GM19395 (cell line): ENCODE results near the gene UTP20.
A peak's percentile ranks its signal among the peaks of the same experiment; 100 is the strongest.

ENCODE experiments used
- ATAC-seq: cut with Tn5 transposase; IDR thresholded peaks from one replicate; pipeline ENCODE4 v1.9.1; 2021; ENCODE audit warnings: mild to moderate bottlenecking, moderate library complexity; ENCODE audit not compliant: unreplicated experiment

The UTP20 gene

DNA sequence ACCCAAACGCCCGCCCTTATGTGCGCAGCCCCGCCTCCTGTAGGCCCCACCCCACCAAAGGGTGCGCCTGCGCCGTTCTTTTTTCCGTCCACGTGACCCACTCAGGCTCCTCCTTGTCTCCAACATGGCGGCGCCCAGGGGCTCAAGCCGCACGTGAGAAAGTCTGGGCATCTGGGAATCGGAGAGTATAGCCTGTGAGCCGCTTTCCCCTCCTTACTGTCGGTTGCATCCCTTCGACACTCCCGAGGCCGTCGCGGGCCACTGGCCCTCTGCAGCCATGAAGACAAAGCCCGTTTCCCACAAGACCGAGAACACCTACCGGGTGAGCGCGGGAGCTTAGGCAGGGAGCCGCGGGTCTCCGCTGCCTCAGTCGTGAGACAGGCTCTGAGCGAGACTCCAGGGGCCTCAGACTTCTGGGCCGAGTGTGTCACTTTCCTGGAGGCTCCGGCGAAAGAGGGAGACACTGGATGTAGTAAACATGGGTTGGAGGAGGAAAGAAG lies at the start of gene UTP20:
TSS of gene UTP20 (plus strand) at position 100 of the 500 bp plus-strand sequence. CDS start at position 278, 178 bp downstream.
- peak; percentile 100 for ATAC-seq

DNA sequence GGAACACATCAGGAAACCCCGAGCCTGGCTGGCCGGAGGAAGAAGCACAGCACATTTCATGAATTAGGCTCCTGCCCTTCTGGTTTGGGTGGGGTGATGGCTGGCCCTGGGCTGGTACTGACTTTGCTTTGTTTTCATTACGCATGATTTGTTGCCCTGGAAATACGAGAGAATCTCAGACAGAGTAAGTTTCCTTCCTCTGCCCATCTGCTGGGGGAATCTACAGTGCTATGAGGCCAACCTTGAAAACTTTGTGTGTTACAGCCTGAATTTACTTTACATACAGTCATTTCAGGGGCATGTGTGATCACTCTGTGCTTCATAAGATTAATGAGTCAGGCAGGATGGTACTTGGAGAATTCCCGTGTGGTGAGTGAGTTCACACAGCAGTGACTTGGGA lies 49.4 kb upstream of the UTP20 start:
- no peak for ATAC-seq

DNA sequence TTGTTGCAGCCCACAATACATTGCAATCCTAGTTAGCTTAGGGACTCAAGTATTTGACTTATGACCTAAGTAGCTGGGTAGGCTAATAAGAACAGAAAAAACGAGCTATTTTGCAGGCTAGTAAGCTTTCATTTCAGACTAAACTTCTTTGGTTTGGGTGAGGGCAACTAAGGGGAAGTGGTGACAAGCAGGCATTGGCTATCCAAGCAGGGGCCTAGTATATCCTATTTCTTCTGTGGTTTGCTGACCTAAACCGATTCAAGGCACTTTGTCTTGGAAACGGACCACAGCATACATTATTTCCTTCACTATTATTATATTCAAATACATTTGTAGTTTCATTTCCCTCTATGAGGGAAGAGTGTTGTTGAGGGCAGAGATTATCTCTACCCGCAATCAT lies 48.3 kb upstream of the UTP20 start:
- ATAC-seq = no peak

DNA sequence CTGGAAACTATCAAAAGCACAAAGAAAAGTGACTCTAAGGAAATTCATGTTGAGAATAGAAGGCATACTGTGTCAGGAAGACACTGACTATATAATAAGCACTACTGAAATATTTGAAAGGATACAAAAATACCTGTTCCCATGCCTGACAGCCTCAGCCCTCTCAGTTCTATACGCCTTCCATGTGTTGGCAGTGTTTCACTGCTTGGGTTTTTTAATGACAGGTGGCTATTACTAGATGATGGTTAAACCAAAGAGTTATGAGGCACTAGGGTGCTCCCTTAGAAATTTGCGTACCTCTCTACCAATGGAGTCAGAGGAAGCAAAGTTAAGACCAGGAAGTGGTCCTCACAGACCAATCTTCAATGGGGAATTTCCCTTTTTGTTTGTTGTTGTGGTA lies 44.2 kb upstream of the UTP20 start:
- no peak for ATAC-seq

DNA sequence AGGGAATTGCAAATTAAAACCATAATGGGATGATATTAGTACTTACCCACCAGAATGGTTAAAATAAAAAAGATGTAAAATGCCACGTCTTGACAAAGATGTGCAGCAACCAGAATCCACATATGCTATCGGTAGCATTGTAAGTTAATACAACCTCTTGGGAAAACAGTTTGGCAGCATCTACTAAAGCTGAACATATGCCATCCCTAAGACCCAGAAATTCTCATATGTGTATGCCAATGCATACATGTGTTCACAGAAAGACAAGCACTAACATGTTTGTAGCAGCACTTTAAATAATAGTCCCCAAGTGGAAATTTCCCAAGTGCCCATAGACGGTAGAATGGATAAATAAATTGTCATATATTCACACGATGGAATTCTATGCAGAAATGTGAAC lies 41.6 kb upstream of the UTP20 start:
- no peak for ATAC-seq

DNA sequence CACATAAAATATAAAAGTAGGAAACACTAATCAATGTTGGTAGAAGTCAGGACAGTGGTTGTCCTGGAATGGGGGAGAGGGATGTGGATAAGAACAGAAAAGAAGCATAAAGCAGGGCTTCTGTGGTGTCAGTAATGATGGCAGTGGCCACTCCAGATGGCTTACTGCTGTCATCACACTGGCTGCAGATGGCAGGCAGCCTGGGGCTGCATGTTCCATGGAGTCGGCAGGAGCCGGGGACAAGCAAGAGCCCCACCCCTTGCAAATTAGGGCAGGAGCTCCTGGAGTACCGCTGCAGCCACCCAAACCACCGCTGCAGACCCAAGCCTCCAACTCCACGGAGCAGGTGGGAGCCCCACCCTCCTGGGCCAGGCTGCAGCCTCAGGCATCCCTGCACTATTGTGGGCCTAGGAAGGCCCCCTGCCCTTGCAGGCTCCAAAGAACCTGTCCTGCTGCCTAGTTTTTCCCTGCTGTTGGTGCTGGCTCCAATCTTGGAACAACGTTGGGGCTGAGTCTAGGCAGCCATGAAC lies 41.0 kb upstream of the UTP20 start:
- ATAC-seq = no peak

DNA sequence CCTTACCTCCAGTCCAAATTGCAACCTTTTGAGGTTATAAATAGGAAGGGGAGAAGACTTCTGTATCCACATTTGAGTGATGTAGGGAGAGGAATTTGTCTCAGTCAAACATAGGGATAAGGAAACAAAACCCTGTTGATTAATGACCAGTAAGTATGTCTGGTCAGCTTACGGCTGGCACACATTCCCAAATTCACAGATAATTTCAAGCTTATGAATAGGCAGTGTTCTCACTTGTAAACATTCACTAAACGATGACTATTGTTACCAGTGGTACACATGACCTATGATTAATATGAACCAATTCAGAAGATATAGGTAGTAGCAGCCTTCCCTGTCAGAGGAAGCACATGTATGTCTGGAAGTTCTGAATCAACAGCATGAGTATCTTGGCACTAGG lies 36.8 kb upstream of the UTP20 start:
- ATAC-seq = no peak

DNA sequence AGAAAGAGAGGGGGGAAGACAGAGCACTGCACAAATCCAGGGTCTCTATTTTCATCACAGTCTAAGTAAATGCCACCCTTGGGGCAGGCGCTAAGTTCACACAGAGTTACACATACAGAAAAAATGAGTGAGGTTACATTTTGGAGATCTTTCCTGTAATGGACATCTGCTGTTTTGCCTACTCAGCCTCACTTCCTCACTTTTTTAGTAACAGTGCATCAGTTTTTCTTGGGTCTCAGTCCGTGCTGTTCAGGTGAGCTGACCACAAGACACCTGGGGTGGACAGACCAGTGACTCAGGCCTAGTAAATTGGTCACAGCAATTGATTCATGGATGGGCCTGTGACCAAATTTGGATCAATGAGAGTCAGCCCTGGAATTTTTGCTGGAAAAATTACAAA lies 36.3 kb upstream of the UTP20 start:
- no peak for ATAC-seq

DNA sequence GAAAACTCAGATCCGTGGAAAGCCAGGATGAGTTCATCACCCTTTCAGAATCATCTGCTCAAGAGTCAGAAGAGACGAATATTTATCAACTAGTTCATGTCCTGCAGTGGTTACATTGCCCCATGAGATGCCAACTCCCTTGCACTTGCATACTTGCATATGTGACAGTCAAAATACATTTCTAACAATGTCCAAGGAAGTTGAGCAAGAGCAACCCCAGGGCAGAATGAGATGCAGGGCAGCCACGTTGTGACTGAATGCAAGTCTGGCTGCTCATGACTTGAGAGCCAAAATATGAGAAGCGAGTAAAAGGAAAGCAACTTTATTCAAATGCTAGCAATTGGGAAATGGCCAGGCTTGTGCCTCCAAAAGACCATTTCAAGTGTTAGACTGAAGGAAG lies 23.6 kb upstream of the UTP20 start:
- ATAC-seq = no peak

DNA sequence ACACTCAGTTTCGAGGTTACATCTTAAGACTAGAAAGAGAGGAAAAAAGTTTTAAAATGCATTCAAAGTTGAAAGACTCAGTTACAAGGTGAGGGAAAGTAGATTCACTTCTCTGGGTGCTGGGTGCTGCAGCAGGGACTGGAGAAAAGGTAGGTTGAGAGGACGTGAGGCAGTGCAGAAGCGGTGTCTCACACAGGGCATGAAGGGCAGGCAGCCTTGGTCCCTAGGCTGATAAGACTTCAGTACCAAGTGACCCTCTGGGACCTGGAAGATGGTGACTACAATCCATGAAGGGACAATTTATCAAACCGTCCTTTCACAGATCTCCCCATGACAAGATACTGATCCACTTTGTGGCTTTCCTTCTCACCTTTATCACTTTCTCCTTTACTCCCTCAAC lies 22.5 kb upstream of the UTP20 start:
- ATAC-seq = no peak

DNA sequence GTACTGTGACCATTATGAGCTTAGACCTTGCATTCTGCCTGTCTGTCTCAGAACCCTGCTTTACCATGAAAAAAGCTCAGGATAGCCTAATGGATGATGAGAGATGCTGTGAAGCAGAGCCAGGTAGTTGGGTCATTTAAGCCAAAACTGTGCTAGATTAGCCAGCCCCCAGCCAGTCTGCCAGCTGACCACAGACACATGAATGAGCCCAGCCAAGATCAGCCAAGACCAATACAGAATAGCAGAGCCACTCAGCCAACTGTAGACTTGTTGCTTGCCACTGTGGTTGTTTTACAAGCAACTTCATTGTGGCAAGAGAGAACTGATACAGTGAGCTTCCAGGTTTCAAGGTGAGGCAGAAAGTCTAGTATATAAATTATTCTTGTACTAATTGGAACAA lies 12.8 kb upstream of the UTP20 start:
- ATAC-seq = no peak

DNA sequence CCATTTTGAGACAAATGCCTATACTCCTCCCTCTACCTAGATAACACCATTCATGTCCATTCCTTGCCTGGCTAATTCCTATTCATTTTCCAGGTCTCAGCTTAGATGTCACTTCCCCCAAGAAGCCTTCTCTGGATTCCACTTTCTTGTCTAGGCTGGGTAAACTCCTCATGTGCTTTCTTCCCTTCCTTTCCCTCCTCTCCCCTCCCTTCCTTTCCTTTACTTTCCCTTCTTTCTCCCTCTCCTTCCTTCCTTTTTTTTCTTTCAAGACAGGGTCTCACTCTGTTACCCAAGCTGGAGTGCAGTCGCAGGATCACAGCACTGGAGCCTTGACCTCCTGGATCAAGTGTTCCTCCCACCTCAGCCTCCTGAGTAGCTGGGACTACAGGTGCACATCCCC lies 3.5 kb upstream of the UTP20 start:
- ATAC-seq = no peak

DNA sequence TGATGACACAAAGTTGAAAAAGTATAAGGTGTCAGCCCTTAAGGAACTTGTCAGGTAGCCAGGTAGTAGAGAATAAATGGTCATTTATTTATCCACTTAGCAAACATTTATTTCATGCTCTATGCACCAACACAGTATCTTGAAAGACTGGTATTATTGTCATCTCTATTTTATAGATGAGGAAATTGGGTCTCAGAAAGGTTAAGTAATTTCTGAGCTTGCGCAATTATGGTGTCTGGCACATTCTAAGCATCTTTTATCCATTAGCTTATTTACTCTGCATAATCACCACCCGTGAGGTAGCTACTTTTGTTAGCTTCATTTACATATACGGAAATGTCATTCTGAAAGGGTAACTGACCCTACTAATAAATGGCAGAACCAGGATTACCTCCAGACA lies 2.5 kb upstream of the UTP20 start:
- ATAC-seq = no peak

DNA sequence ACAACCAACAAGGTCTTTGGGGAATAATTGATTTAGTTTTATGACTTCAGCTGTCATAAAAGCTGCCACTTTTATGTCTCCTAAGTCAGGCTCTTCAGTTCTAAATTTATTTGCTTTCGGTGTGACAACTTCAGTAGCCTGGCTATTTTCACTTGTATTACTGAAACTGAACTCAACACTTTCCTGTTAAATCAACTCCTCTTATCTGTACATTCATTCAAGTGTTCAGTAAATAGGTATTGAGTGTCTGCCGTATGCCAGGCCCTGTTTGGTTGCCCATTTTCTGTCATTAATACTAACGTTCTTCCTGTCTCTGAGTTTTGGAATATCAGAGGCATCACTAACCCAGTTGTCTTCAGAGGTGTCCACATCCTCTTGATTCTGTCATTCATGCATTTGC lies 7.5 kb downstream of the UTP20 start:
- ATAC-seq = no peak

DNA sequence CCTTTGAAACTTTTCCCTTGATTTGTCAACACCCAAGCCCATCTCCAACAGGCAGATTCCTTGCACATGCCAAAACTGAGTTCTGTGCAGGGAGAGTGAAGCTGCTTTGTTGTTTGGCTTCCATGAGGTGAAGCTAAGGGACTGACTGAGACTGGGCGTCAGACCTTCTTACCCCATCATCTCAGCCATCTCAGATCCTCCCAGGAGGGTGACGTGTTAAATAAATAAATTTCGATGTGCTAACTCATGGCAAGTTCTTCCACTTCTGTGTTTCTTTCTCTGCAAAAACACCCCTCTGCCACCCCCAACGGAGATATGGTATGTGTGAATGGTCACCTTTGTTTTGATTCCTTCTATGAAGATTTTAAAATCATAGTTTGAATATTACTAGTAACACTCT lies 17.8 kb downstream of the UTP20 start:
- no peak for ATAC-seq

DNA sequence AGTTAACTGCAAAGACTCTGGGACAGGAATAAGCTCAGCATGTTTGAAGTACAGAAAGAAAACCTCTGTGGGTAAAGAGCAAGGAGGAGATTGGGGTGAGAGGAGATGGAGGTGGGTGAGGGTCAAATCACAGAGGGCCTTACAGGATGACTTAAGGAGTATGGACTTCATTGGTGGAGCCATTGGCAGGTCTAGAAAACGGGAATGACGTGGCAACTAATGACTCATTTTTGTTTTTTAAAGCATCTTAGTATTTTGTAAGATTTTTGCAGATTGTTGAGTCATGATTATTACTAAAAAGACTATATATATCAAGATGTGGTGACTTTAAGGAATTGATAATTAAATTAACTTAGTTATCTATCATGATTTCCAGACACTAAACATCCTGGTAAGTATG lies 18.5 kb downstream of the UTP20 start:
- ATAC-seq = no peak

DNA sequence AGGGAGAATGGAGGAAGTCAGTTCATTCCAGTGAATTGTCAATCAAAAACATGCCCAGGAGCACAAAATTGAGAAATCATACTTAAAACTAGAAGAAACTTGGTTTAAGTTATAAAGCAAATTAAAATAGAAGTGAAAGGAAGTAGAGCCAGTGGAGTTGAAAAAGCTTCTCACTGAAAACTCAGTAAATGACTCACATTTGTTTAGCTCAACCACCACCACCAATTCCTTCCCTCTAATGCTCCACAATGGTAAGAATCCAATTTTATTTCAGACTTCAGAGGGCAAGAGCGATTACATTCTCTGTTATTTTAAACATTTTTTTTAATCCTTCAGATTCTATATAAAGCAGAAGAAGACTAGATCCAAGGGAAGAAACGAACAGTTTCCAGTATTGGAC lies 19.4 kb downstream of the UTP20 start:
- no peak for ATAC-seq

DNA sequence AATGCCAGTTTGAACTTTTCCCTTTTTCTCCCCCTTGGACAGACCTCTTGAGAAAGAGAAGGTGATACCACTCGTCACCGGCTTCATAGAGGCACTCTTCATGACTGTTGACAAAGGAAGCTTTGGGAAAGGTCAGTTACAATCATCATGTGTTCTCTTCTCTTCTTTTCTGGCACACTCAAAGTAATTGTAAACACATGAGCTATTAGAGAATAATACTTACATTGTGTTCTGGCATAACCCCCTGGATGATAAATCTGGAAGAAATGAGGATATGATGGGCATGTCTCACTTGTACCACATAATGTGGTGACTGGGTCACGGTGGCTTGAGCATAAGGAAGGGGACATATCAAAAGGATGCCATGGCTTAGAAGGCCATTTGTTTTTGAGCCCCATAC lies 20.0 kb downstream of the UTP20 start:
- no peak for ATAC-seq

DNA sequence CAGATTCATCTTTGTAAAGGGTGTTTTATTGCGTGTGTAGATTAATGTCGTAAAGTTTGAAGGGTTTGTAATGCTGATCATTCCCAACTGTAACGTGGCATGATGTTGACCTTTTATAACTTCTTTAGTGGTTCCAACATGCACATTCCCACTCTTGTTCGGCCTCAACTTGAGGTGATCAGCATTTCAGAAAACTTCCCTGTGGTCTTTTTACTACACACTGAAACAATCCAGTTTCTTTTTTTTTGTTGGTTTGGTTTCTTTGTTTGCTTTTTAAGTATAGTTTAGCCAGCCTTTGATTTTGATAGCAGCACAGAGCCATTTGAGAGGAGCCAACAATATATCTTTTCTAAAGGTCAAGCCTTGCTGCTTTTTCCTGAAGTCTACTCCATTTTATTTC lies 22.8 kb downstream of the UTP20 start:
- no peak for ATAC-seq

DNA sequence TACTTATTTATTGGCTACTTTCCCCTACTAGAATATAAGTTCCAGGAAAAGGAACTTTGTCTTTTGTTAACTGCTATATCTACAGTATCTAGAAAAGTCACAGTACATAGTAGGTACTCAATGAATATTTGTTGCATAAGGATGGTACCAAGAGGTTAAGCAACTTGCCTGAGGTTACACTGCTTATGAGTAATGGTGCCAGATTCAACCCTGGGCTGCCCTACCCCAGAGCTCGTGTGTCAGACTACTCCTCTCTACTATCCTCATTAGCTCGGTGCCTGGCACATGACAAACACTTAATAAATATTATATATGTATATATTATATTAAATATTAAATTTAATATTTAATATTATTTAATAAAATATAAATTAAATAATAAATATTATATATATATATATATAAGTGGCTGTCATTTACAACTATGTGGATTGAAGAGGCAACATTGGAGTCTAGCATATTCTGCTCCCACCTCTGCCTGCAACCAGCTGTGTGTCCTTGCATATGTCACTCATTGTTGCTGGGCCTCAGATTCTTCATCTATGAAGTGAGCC lies 25.4 kb downstream of the UTP20 start:
- no peak for ATAC-seq

DNA sequence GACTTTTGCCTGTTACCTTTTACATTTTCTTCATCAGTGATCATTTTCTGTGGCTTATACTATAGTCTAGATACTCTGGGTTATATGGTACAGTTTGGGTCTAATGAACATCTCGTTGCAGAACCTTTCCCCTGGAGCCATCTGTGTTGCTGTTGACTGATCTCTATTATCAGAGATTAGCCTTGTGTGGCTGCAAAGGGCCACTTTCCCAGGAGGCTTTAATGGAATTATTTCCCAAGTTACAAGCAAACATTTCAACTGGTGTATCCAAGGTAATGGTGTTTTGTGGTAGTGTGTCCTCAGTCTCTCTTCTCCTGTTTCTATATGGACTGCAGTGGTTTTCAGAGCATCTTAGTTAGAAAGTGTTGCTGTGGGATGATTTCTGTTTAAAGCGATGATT lies 25.9 kb downstream of the UTP20 start:
- no peak for ATAC-seq

DNA sequence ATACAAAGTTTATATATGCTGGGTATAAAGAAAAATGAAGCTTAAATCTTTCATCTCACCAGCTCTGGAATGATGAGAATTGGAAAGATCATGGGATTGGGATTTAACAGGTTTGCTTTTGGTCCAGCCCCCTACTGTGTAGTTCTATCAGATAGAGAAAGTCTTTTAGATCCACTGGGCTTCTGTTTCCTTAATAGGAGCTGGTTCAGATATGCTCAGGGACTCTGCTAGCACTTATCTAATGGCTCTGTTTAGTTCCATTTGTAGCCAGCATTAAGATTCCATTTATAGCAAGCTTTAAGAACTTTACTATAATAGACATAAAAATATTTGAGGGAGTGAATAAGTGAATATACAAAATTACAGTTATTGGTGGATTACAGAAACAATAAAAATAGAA lies 42.6 kb downstream of the UTP20 start:
- ATAC-seq = no peak

DNA sequence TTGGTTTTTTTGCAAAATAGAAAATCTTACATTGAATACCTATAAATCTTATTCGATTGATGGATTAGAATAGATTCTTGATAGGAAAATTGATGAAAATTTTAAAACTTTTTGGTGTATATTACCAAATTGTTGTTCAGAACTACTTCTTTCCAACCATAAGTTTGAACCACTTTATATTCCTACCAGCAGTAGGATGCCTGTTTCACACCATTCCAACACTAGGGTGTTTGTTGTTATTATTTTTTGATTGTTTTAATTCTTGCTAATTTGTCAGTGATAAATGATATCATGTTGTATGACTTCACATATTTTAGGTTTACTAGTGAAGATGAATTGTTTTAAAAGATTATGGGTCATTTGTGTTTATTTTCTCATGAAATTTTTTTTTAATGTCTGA lies 43.4 kb downstream of the UTP20 start:
- no peak for ATAC-seq
